GM23248 (cell line): Measurements from ENCODE around the gene ENOX1. TPM values are rescaled to one million over a fixed set of nuclear protein-coding genes. Genes with fewer than 3 reads are reported as not detected.
A peak's percentile ranks its signal among the peaks of the same experiment; 100 is the strongest.

Source experiments
- DNase-seq: peaks from one replicate; pipeline ENCODE4 v3.0.0-alpha.2; 2015
- H2AFZ ChIP-seq: fragments of 200-600 bp; sonication (generic); 2 replicates; pipeline ENCODE4 v1.6.1; 2016; ENCODE audit warnings: antibody characterized with exemption
- H3F3A ChIP-seq: fragments of 200-600 bp; sonication (generic); 2 replicates; pipeline ENCODE4 v1.6.1; 2016; ENCODE audit warnings: mild to moderate bottlenecking, antibody characterized with exemption, mixed run types; ENCODE audit not compliant: insufficient read depth
- H3K27ac ChIP-seq: fragments of 200-600 bp; sonication (generic); 2 replicates; pipeline ENCODE4 v1.5.1; 2016; ENCODE audit warnings: mild to moderate bottlenecking
- H3K27me3 ChIP-seq: fragments of 200-600 bp; sonication (generic); replicated peaks from 2 replicates; pipeline ENCODE4 v1.6.1; 2016; ENCODE audit warnings: mild to moderate bottlenecking; ENCODE audit not compliant: insufficient read depth
- H3K36me3 ChIP-seq: fragments of 200-600 bp; sonication (generic); 2 replicates; pipeline ENCODE4 v1.6.1; 2016; ENCODE audit warnings: low read depth, mild to moderate bottlenecking
- H3K4me1 ChIP-seq: fragments of 200-600 bp; sonication (generic); 2 replicates; pipeline ENCODE4 v1.6.1; 2016; ENCODE audit warnings: mild to moderate bottlenecking; ENCODE audit not compliant: insufficient read depth
- H3K4me2 ChIP-seq: fragments of 200-600 bp; sonication (generic); one replicate; pipeline ENCODE4 v1.6.1; 2016; ENCODE audit warnings: mild to moderate bottlenecking; ENCODE audit not compliant: unreplicated experiment
- H3K4me3 ChIP-seq: fragments of 200-600 bp; sonication (generic); 2 replicates; pipeline ENCODE4 v1.5.1; 2016; ENCODE audit warnings: mild to moderate bottlenecking
- H3K79me2 ChIP-seq: fragments of 200-600 bp; sonication (generic); 2 replicates; pipeline ENCODE4 v1.6.1; 2016; ENCODE audit warnings: mild to moderate bottlenecking; ENCODE audit not compliant: insufficient read depth
- H3K9ac ChIP-seq: fragments of 200-600 bp; sonication (generic); 2 replicates; pipeline ENCODE4 v1.6.1; 2016; ENCODE audit warnings: mild to moderate bottlenecking
- H3K9me2 ChIP-seq: fragments of 200-600 bp; sonication (generic); 2 replicates; pipeline ENCODE4 v1.6.1; 2016; ENCODE audit warnings: mixed run types, mild to moderate bottlenecking, moderate library complexity; ENCODE audit not compliant: insufficient read depth
- H3K9me3 ChIP-seq: fragments of 200-600 bp; sonication (generic); one replicate; pipeline ENCODE4 v1.6.1; 2017; ENCODE audit warnings: low read depth
- H4K20me1 ChIP-seq: fragments of 200-600 bp; sonication (generic); 2 replicates; pipeline ENCODE4 v1.6.0; 2016; ENCODE audit not compliant: insufficient read depth
- EZH2 ChIP-seq: fragments of 200-600 bp; sonication (generic); IDR thresholded peaks from 2 replicates; pipeline ENCODE4 v1.6.1; 2018; ENCODE audit warnings: antibody characterized with exemption, mild to moderate bottlenecking; ENCODE audit not compliant: insufficient read depth, poor library complexity, severe bottlenecking
- EZH2phosphoT487 ChIP-seq: fragments of 200-600 bp; sonication (generic); IDR thresholded peaks from 2 replicates; pipeline ENCODE4 v1.6.1; 2018; ENCODE audit warnings: antibody characterized with exemption, moderate library complexity, mild to moderate bottlenecking, low read depth; ENCODE audit not compliant: insufficient read depth
- WGBS, 2 experiments: methylation state at CpG; one replicate each; pipeline ENCODE4 v1.1.6; 2015 to 2017; ENCODE audit warnings: low lambda C conversion rate in 2 of 2, low coverage in 1 of 2; ENCODE audit errors: missing lambda C conversion rate in 2 of 2; 5-methylcytosine and 5-hydroxymethylcytosine counted together
- in situ Hi-C: fragments of 300-500 bp; cut with MboI; formaldehyde crosslinking; loops from 2 replicates; pipeline ENCODE4 v1.15.0; 2020
- polyA plus RNA-seq: library from polyadenylated mRNA; unstranded; fragments of >200 nt; fragmentation: Nextera tagmentation; extraction: Ambion mirVana; gene quantifications from 2 replicates; pipeline ENCODE4 v1.2.1, GENCODE V29; 2016
- total RNA-seq: library from RNA; depleted of rRNA; stranded (reverse); fragments of >200 nt; shearing (Covaris generic); gene quantifications from 2 replicates; pipeline ENCODE4 v1.2.3, GENCODE V29; 2014

Gene ENOX1
- total and polyA plus RNA-seq, 2 experiments from 2014 or later, result 1.8 to 3.2 TPM

GRCh38 chr13:43286751-43287150 lies 500.0 kb downstream of the ENOX1 start:
- Histone ChIP-seq H3K27me3 (no peaks in the 10 kb centered on the region), H2AFZ (no peak overlapping the region), H3K9ac (no peak overlapping the region), H3K9me2 (no peaks in the 10 kb centered on the region), H3F3A (peaks cover 15% of the 10 kb centered on the region), H3K4me3 (no peak overlapping the region), H3K4me1 (peaks cover 31% of the 10 kb centered on the region), H3K79me2 (no peaks in the 10 kb centered on the region), H4K20me1 (no peaks in the 10 kb centered on the region), H3K4me2 (no peak overlapping the region), H3K36me3 (no peaks in the 10 kb centered on the region), H3K27ac (no peak overlapping the region), H3K9me3 (no peaks in the 10 kb centered on the region)
- in situ Hi-C loops, result no loop called here
- DNase-seq, result no peak
- TF ChIP-seq EZH2phosphoT487 (no peak), EZH2 (no peak)
- WGBS, 2 experiments, result 95 to 100% methylated on average over 1 of the region's 1 CpG

- Histone ChIP-seq H3K27ac (no peak overlapping the region), H3K9ac (no peak overlapping the region), H2AFZ (no peak overlapping the region), H4K20me1 (no peaks in the 10 kb centered on the region), H3K79me2 (no peaks in the 10 kb centered on the region), H3K9me2 (no peaks in the 10 kb centered on the region), H3K4me3 (no peak overlapping the region), H3F3A (peaks cover 15% of the 10 kb centered on the region), H3K9me3 (no peaks in the 10 kb centered on the region), H3K4me2 (no peak overlapping the region), H3K27me3 (no peaks in the 10 kb centered on the region), H3K4me1 (peaks cover 31% of the 10 kb centered on the region), H3K36me3 (no peaks in the 10 kb centered on the region)
- peak; percentile 69 for DNase-seq
- in situ Hi-C loops, result no loop called here
- no peak for TF ChIP-seq EZH2
- TF ChIP-seq EZH2phosphoT487, result no peak
- 58 to 62% methylated on average over 7 of the region's 7 CpGs for WGBS, 2 experiments
Measured at GRCh38 chr13:43285933-43286597, 500.7 kb downstream of the ENOX1 start.

- Histone ChIP-seq H2AFZ (peak overlapping the region; percentile 32; the same call in 1 of the 2 replicates), H3K27me3 (no peaks in the 10 kb centered on the region), H3K79me2 (no peaks in the 10 kb centered on the region), H3K4me3 (peak overlapping the region; percentile 13; the same call in 1 of the 2 replicates), H4K20me1 (no peaks in the 10 kb centered on the region), H3F3A (peaks cover 15% of the 10 kb centered on the region), H3K4me2 (peak overlapping the region; percentile 75), H3K36me3 (no peaks in the 10 kb centered on the region), H3K27ac (peak overlapping the region; percentile 29; the same call in 1 of the 2 replicates), H3K9me3 (no peaks in the 10 kb centered on the region), H3K9ac (no peak overlapping the region), H3K9me2 (no peaks in the 10 kb centered on the region), H3K4me1 (peaks cover 24% of the 10 kb centered on the region)
- TF ChIP-seq EZH2 (no peak), EZH2phosphoT487 (no peak)
- 5 to 7% methylated on average over 3 of the region's 3 CpGs for WGBS, 2 experiments
- in situ Hi-C loops, result no loop called here
- peak; percentile 73 for DNase-seq
Measured at GRCh38 chr13:43284162-43284561, 502.6 kb downstream of the ENOX1 start.

GRCh38 chr13:43279696-43280095 lies 507.1 kb downstream of the ENOX1 start:
- Histone ChIP-seq H3K9me3 (no peaks in the 10 kb centered on the region), H3K4me1 (peaks cover 12% of the 10 kb centered on the region), H3K9ac (no peak overlapping the region), H3F3A (peaks cover 15% of the 10 kb centered on the region), H2AFZ (no peak overlapping the region), H4K20me1 (no peaks in the 10 kb centered on the region), H3K79me2 (no peaks in the 10 kb centered on the region), H3K9me2 (no peaks in the 10 kb centered on the region), H3K4me2 (no peak overlapping the region), H3K27ac (no peak overlapping the region), H3K4me3 (no peak overlapping the region), H3K36me3 (no peaks in the 10 kb centered on the region), H3K27me3 (no peaks in the 10 kb centered on the region)
- in situ Hi-C loops, result no loop called here
- TF ChIP-seq EZH2, result no peak
- TF ChIP-seq EZH2phosphoT487, result no peak
- WGBS, 2 experiments, result 67% methylated on average over 2 of the region's 2 CpGs
- no peak for DNase-seq

GRCh38 chr13:43278127-43278526 lies 508.6 kb downstream of the ENOX1 start:
- DNase-seq, result no peak
- TF ChIP-seq EZH2, result no peak
- TF ChIP-seq EZH2phosphoT487, result no peak
- Histone ChIP-seq H2AFZ (no peak overlapping the region), H3K27me3 (no peaks in the 10 kb centered on the region), H3K4me2 (no peak overlapping the region), H3K4me3 (no peak overlapping the region), H3K9ac (no peak overlapping the region), H3K36me3 (no peaks in the 10 kb centered on the region), H4K20me1 (no peaks in the 10 kb centered on the region), H3F3A (no peaks in the 10 kb centered on the region), H3K4me1 (peaks cover 6% of the 10 kb centered on the region; the same call in 1 of the 2 replicates), H3K79me2 (no peaks in the 10 kb centered on the region), H3K9me2 (no peaks in the 10 kb centered on the region), H3K9me3 (no peaks in the 10 kb centered on the region), H3K27ac (no peak overlapping the region)
- WGBS, 2 experiments, result 91 to 97% methylated on average over 1 of the region's 1 CpG
- in situ Hi-C loops, result no loop called here
